ENCODE measurements around the gene SERPINA1. TPM values are rescaled to one million over a fixed set of nuclear protein-coding genes. Genes with fewer than 3 reads are reported as not detected.

The SERPINA1 gene
- total and polyA plus RNA-seq, 2 donors (not counting 1 experiment from before 2014, with no cell fraction given), result 0.69 to 6.8 TPM

- intact Hi-C loops (cut with micrococcal nuclease), result loop anchor here (1.0 kb wide), 1 partner anchor 16 kb away; no protein-coding TSS in a partner anchor
- ATAC-seq (ENCODE audit: low read depth), result no peak
These were observed 7.9 kb downstream of the SERPINA1 start for GRCh38 chr14:94380225-94381148.

More at GRCh38 chr14:94380225-94381148, 7.9 kb downstream of the SERPINA1 start:
- no peaks in the 10 kb centered on the region for H3K4me1 ChIP-seq (ENCODE audit: control insufficient read depth in 2 of 2, insufficient read depth in 2 of 2, low read length in 2 of 2)
- H3K27ac Mint-ChIP-seq, result no peak overlapping the region
- H4K20me1 ChIP-seq (ENCODE audit: control insufficient read depth, insufficient read depth, low read length, poor library complexity, severe bottlenecking), result no peaks in the 10 kb centered on the region
- no peaks in the 10 kb centered on the region for H3K36me3 ChIP-seq (replicated peaks in 1 of 2; ENCODE audit: control extremely low read depth in 1 of 2, control insufficient read depth in 1 of 2, extremely low read depth in 1 of 2, insufficient read depth in 2 of 2, low read length in 1 of 2)
- H3K9ac ChIP-seq (ENCODE audit: low read length), result no peak overlapping the region
- no peaks in the 10 kb centered on the region for H3K9me3 Mint-ChIP-seq (ENCODE audit: insufficient read depth)
- H3K4me3 Mint-ChIP-seq, result no peak overlapping the region
- no peak overlapping the region for H3K27ac ChIP-seq (ENCODE audit: low read length in 2 of 2)
- CTCF ChIA-PET, result no interaction called here
- H3K4me2 ChIP-seq (replicated peaks; ENCODE audit: low read depth, low read length, poor library complexity, severe bottlenecking), result no peak overlapping the region
- no peaks in the 10 kb centered on the region for H3K4me1 Mint-ChIP-seq
- POLR2A ChIA-PET, result no interaction called here
- no peak overlapping the region for H3K4me3 ChIP-seq (ENCODE audit: control extremely low read depth in 1 of 5, extremely low read depth in 1 of 5, insufficient read depth in 1 of 5, low read depth in 2 of 5, low read length in 4 of 5)
- DNase-seq, result no peak
- H2AFZ ChIP-seq (ENCODE audit: insufficient read depth, low read depth, low read length, poor library complexity, severe bottlenecking), result no peak overlapping the region
- H3K79me2 ChIP-seq (ENCODE audit: control insufficient read depth, insufficient read depth, low read length), result no peaks in the 10 kb centered on the region
- H3K9me3 ChIP-seq (ENCODE audit: control extremely low read depth in 1 of 3, control insufficient read depth in 2 of 3, insufficient read depth in 1 of 3, low read length in 2 of 3), result peaks cover 0 to 3% (median 0%) of the 10 kb centered on the region in 3 donors
- TF ChIP-seq EZH2 (IDR thresholded peaks at IDR 0.05; ENCODE audit: borderline replicate concordance, insufficient read depth, low read depth, low read length, poor library complexity, severe bottlenecking) (no peak), CTCF (IDR thresholded peaks at IDR 0.05) (no peak)
- H3K27me3 ChIP-seq (replicated peaks in 1 of 4; ENCODE audit: control extremely low read depth in 1 of 4, control insufficient read depth in 3 of 4, insufficient read depth in 4 of 4, low read length in 3 of 4), result no peaks in the 10 kb centered on the region
- H3K27me3 Mint-ChIP-seq, result peaks cover 9% of the 10 kb centered on the region
- WGBS (ENCODE audit: insufficient coverage), result 82% methylated on average over 11 of the region's 16 CpGs

Data from B cell (primary cell).